Stomach (tissue), 9 donors: ENCODE data around the gene QPCT. TPM values are rescaled to one million over a fixed set of nuclear protein-coding genes. Genes with fewer than 3 reads are reported as not detected.

ENCODE experiments used
- DNase-seq, 2 donors: peaks; one replicate each; pipeline versions ENCODE4 v3.0.0 to v3.0.0-alpha.2; 2013 to 2019
- H3K27ac ChIP-seq, 5 donors: fragments of 200-600 bp in 4 of 5; sonication (generic) in 4 of 5; one replicate each; pipeline ENCODE4 v1.5.1; 2013 to 2019; ENCODE audit warnings: mild to moderate bottlenecking in 1 of 5, moderate library complexity in 1 of 5
- H3K27me3 ChIP-seq, 3 donors: fragments of 200-600 bp; sonication (generic); one replicate each; pipeline ENCODE4 v1.5.1; 2017 to 2019; ENCODE audit warnings: mixed run types in 1 of 3
- H3K36me3 ChIP-seq, 4 donors: fragments of 200-600 bp; sonication (generic); 1 replicate in 3 of 4; 2 replicates in 1 of 4; pipeline ENCODE4 v1.5.1; 2016 to 2019
- H3K4me1 ChIP-seq, 4 donors: fragments of 200-600 bp; sonication (generic); one replicate each; pipeline ENCODE4 v1.5.1; 2016 to 2019
- H3K4me3 ChIP-seq, 4 donors: fragments of 200-600 bp; sonication (generic) in 3 of 4; one replicate each; pipeline ENCODE4 v1.5.1; 2016 to 2019; ENCODE audit warnings: mild to moderate bottlenecking in 1 of 4
- H3K9me3 ChIP-seq, 4 donors: fragments of 200-600 bp; sonication (generic); one replicate each; pipeline ENCODE4 v1.5.1; 2016 to 2019
- EP300 ChIP-seq: sonication (generic); formaldehyde crosslinking; IDR thresholded peaks from one replicate; pipeline ENCODE4 v1.6.1; 2017; ENCODE audit warnings: antibody characterized with exemption
- POLR2A ChIP-seq, 4 donors: fragments of 450-650 bp; IDR thresholded peaks; one replicate each; pipeline ENCODE4 v1.6.1; 2016; ENCODE audit warnings: antibody characterized with exemption in 4 of 4, control low read depth in 2 of 4, mild to moderate bottlenecking in 1 of 4, moderate library complexity in 1 of 4
- POLR2AphosphoS5 ChIP-seq, 3 donors: sonication (generic); formaldehyde crosslinking; IDR thresholded peaks; one replicate each; pipeline ENCODE4 v1.6.1; 2016; ENCODE audit warnings: antibody characterized with exemption in 3 of 3
- WGBS, 5 donors: extraction: QIAGEN DNeasy Blood & Tissue Kit in 3 of 5; methylation state at CpG; one replicate each; pipeline versions ENCODE4 v1.1.5 to v1.1.7; 2013 to 2018; 5-methylcytosine and 5-hydroxymethylcytosine counted together
- intact Hi-C: fragments of 100-400 bp; cut with DNase I; formaldehyde crosslinking; loops from one replicate; pipeline ENCODE4 v1.15.1; 2023; ENCODE audit warnings: low total_unique reads
- polyA plus RNA-seq, 3 donors: library from polyadenylated mRNA; stranded (reverse); fragments of 200-250 nt; gene quantifications; one replicate each; pipeline ENCODE4 v1.2.3, GENCODE V29; 2013
- total RNA-seq, 5 donors: library from RNA; depleted of rRNA; stranded (reverse); fragments of >200 nt; gene quantifications; one replicate each; pipeline versions ENCODE4 v1.1.0 to v1.2.3, GENCODE V29; 2014 to 2016
- TF ChIP-seq, protein P1 (sequence below), 7 experiments: fragments of 450-650 bp in 4 of 7; fragments of 200-600 bp in 3 of 7; sonication (generic) in 3 of 7; IDR thresholded peaks; one replicate each; pipeline ENCODE4 v1.5.1; 2016 to 2019; ENCODE audit warnings: antibody characterized with exemption in 7 of 7, control low read depth in 2 of 7, mild to moderate bottlenecking in 1 of 7
- donor health status: healthy with polysubstance abuse.
- donor health status: Bipolar disorder and iron deficiency.
- donor health status: healthy.

Gene QPCT
- total and polyA plus RNA-seq, 8 donors, result 1.3 to 26.6 (median 4.4) TPM; not detected in 1

DNA sequence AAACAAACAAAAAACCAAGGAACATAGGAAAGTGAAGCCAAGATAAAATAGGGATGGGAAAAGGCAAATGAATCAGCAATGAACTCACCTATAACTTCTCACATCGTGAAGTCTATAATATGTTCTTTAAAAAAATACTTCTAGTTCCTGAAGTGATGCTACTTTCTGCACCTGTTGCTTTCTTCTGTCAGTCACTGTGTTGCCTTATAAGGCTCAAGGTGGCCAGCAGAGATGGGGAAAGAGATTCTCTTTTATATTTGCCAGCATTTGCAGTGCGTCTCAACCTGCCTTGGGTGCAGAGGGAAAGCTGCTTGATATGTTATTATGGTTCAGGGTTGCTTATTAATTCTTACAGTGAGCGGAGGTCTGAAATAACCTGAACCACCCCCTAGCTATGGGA lies 14.0 kb downstream of the QPCT start:
- WGBS, 5 donors, result 85 to 96% (median 95%) methylated on average over 3 of the region's 3 CpGs
- H3K4me1 ChIP-seq, result no peaks in the 10 kb centered on the region
- no peaks in the 10 kb centered on the region for H3K36me3 ChIP-seq
- peaks cover 0 to 4% (median 0%) of the 10 kb centered on the region in 3 donors for H3K27me3 ChIP-seq
- H3K4me3 ChIP-seq, result no peak overlapping the region
- DNase-seq, result no peak
- intact Hi-C loops, result no loop called here
- TF ChIP-seq EP300, result no peak
- no peak for TF ChIP-seq POLR2AphosphoS5 (IDR thresholded peaks at IDR 0.05)
- no peak for TF ChIP-seq POLR2A (IDR thresholded peaks at IDR 0.05)
- TF ChIP-seq, protein P1, sequence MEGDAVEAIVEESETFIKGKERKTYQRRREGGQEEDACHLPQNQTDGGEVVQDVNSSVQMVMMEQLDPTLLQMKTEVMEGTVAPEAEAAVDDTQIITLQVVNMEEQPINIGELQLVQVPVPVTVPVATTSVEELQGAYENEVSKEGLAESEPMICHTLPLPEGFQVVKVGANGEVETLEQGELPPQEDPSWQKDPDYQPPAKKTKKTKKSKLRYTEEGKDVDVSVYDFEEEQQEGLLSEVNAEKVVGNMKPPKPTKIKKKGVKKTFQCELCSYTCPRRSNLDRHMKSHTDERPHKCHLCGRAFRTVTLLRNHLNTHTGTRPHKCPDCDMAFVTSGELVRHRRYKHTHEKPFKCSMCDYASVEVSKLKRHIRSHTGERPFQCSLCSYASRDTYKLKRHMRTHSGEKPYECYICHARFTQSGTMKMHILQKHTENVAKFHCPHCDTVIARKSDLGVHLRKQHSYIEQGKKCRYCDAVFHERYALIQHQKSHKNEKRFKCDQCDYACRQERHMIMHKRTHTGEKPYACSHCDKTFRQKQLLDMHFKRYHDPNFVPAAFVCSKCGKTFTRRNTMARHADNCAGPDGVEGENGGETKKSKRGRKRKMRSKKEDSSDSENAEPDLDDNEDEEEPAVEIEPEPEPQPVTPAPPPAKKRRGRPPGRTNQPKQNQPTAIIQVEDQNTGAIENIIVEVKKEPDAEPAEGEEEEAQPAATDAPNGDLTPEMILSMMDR (IDR thresholded peaks at IDR 0.05), result no peak
- H3K9me3 ChIP-seq, result no peaks in the 10 kb centered on the region
- H3K27ac ChIP-seq, result no peak overlapping the region

DNA sequence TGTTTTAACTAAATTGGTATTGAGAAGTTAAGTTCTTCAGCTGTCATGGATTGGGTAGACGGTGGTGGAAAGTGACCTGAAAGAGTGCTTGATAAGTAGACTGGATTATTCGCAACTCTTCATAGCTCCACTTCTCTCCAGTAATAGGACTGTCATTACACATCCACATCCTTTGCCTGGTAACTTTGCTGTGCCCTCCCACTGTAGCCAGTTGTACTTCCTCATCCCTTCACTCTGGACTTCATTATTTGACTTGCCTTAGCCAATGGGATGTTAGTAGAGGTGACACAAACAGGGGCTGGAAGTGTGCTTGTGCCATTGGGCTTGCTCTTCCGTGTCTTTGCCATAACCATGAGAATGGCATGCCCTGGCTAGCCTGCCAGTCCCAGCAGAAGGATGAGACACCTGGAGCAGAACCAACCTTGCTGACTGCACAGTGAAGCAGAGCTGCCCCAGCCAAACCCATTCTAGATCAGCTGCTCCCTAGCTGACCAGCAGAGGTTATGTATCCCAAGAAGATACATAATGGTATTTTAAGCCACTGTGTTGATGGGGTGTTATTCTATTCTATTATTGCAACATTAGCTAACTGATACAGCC lies 16.9 kb downstream of the QPCT start:
- intact Hi-C loops, result no loop called here
- no peak overlapping the region for H3K4me3 ChIP-seq
- WGBS, 5 donors, result 91 to 97% (median 93%) methylated on average over 3 of the region's 3 CpGs

DNA sequence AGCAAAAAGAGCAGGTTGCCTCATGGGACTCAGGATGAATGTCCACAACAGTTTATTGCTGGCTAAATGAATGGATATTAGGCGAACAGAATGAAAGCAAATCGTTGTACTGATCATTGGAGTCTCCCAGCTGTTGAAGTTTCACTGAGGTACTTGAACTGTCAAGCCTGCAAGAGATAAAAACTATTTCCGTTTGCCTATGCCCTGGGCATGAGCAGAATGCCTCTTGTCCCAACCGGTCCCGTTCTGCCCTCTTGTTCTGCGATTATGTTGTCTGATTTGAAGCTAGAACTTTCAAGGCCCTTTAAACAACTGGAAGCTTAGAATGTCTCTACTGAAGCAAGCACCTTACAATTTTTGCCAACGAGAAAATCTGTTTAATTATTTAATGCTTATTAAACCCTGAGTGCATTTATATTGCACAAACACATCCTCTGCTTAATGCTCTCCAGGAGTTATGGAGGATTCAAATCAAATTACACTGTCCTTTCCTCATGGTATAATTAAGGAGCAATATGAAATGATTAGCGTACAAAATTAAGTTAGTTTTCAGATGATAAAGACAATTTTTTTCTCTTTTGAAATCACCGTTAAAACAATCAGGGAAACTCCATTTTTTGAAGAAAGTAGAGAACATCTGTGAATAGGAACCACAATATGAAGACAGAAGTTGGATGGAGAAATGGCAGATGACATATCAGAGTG lies 17.7 kb downstream of the QPCT start:
- no peak overlapping the region for H3K4me3 ChIP-seq
- no peaks in the 10 kb centered on the region for H3K9me3 ChIP-seq
- no peaks in the 10 kb centered on the region for H3K27me3 ChIP-seq
- TF ChIP-seq POLR2A (IDR thresholded peaks at IDR 0.05) (no peak), EP300 (no peak), POLR2AphosphoS5 (IDR thresholded peaks at IDR 0.05) (no peak)
- TF ChIP-seq, protein P1 (IDR thresholded peaks at IDR 0.05), result no peak
- H3K36me3 ChIP-seq, result no peaks in the 10 kb centered on the region
- intact Hi-C loops, result no loop called here
- peaks cover 0 to 9% (median 0%) of the 10 kb centered on the region in 4 donors for H3K4me1 ChIP-seq
- DNase-seq, result no peak
- WGBS, 5 donors, result 85 to 90% (median 88%) methylated on average over 9 of the region's 9 CpGs
- no peak overlapping the region for H3K27ac ChIP-seq

More for the DNA sequence above, 16.9 kb downstream of the QPCT start:
- Histone ChIP-seq H3K4me1 (peaks cover 0 to under 1% (median 0%) of the 10 kb centered on the region in 4 donors), H3K27me3 (peaks cover 0 to 4% (median 0%) of the 10 kb centered on the region in 3 donors), H3K36me3 (no peaks in the 10 kb centered on the region), H3K27ac (no peak overlapping the region), H3K9me3 (no peaks in the 10 kb centered on the region)
- no peak for DNase-seq
- TF ChIP-seq, protein P1 (IDR thresholded peaks at IDR 0.05), result no peak
- no peak for TF ChIP-seq POLR2AphosphoS5 (IDR thresholded peaks at IDR 0.05)
- TF ChIP-seq EP300, result no peak
- no peak for TF ChIP-seq POLR2A (IDR thresholded peaks at IDR 0.05)

DNA sequence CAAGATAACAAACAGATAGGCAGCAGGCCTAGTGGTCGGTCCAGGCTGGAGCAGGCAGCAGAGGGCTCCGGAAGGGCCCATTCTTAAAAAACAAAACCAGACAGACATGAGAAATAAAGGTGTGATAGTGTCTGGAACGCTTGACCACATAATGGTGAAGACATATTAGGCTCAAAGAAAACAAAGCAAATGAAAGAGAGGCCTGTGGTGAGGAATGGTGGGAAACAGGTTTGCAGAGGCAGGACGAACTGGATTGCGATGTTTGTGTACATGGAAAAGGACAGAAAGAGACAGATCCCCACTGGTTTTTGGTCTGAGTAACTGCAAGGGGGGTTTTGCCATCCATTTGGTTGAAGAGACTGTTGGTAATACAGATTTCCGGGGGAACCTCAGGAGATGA lies 19.9 kb downstream of the QPCT start:
- H3K4me1 ChIP-seq, result peaks cover 0 to 10% (median 0%) of the 10 kb centered on the region in 4 donors
- no peak overlapping the region for H3K4me3 ChIP-seq
- H3K27ac ChIP-seq, result no peak overlapping the region
- no peaks in the 10 kb centered on the region for H3K36me3 ChIP-seq
- no peaks in the 10 kb centered on the region for H3K27me3 ChIP-seq
- intact Hi-C loops, result no loop called here
- TF ChIP-seq, protein P1 (IDR thresholded peaks at IDR 0.05), result no peak
- TF ChIP-seq POLR2A (IDR thresholded peaks at IDR 0.05) (no peak), EP300 (no peak), POLR2AphosphoS5 (IDR thresholded peaks at IDR 0.05) (no peak)
- DNase-seq, result no peak
- WGBS, 5 donors, result 88 to 94% (median 91%) methylated on average over 6 of the region's 6 CpGs
- no peaks in the 10 kb centered on the region for H3K9me3 ChIP-seq
